ENCODE data around the gene ATP5PB.
A peak's percentile ranks its signal among the peaks of the same experiment; 100 is the strongest.

The ATP5PB gene, protein sequence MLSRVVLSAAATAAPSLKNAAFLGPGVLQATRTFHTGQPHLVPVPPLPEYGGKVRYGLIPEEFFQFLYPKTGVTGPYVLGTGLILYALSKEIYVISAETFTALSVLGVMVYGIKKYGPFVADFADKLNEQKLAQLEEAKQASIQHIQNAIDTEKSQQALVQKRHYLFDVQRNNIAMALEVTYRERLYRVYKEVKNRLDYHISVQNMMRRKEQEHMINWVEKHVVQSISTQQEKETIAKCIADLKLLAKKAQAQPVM

DNA sequence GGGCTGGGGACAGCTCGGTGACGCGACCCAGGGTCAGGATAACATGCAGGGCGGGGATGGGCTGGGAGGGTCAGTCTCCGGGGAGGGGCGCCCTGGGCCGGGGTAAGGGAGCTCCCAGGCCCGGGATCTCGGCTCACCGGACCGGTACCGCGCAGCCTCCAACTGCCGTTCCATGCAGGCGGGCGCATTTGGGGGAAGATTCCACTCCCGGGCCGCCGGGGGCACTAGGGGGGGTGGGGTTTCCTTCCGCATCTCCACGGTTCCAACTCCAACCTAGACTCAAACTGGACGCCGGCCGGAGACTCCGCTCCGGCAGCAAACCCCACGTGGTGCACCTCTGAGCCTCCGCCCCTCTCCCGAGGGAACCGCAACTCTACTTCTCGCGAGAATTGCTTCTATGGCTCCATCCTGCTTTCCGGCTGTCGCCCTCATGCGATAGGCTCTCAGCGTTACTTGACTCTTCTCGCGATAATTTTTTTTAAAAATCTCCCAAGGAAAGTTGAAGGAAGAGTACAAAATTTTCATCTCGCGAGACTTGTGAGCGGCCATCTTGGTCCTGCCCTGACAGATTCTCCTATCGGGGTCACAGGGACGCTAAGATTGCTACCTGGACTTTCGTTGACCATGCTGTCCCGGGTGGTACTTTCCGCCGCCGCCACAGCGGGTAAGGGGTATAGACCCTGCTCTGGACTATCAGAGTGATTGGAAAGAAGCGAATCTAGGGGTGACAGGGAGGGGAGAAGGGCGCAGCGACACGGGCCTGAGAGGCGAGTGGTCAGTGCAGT is at the start of gene ATP5PB, which contains the start of gene WDR77:
ATP5PB (plus strand) TSS at position 547 of the 785 bp plus-strand sequence; CDS start at position 625, 78 bp downstream.
WDR77 (minus strand) TSS at position 339 of the 785 bp plus-strand sequence; CDS start at position 252, 87 bp downstream.
- peak; percentile 99 for DNase-seq (ENCODE audit: low read depth)

DNA sequence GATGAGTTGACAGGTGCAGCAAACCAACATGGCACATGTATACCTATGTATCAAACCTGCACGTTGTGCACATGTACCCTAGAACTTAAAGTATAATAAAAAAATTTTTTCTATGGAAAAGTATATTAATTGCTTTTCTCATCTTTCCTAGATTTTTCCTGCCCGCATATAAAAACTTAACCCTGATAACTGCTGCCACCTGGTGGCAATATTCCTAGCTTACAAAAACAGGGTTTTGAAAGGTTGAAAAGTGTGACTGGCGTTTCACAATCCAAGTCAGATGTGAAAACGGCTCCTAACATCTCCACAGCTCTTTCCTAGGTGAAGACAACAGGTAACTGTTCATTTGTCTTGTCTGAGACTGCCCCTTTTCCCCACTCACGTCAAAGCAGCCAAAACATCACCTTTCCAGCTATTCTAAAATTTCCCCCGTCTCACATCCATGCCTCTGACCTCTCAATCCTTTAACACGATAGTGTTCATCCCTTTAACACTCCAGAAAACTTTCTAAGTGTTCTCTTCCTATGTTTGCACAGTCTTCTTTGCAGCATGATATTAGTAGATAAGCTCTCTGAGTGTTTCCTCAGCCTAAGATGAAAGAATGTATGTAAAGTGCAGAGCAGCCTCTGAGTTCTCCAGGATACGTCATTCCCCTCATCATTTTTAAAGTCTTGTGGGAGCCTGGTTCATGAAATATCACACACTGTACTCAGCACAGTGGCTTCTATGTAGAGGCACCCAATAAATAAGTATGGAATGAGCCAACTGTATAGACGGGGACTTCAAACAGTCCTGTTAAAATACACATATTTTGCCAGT is 49.3 kb upstream of the ATP5PB start:
- peak; percentile 51 for DNase-seq (ENCODE audit: low read depth)

DNA sequence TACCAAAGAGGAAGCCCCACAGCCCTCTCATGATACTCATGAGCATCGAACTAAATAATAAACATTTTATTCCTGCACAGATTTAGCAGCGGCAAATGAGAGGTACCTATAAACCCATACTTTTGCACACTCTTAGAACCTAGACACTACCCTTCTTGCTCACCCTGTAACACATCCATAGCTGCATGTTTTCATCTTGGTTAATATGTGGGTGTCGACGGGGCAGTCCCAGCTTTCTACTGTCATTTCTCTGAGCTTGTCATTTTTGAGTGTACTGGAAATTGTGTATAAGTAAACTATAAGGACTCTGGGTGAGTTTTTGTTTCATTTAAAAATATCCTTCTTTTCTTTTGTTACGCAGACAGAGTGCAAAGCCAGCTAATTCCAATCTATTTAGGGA is 47.2 kb upstream of the ATP5PB start:
- no peak for DNase-seq (ENCODE audit: low read depth)

DNA sequence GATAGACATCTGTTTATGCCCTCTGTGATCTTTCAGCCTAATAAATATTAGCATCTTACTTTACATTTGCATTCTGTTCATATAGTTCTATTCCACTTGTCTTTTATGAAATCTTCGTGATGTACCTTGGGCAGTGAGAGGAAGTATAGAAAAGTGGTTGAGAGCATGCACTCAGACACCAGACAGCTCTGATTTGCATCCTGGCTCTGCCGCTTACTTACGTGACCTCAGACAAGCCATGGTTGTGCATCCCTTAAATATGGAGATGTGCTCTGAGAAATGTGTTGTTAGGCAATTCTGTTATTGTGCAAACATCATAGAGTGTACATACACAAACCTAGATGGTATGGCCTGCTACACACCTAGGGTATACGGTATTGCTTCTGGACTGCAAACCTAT is 44.7 kb upstream of the ATP5PB start:
- no peak for DNase-seq (ENCODE audit: low read depth)

DNA sequence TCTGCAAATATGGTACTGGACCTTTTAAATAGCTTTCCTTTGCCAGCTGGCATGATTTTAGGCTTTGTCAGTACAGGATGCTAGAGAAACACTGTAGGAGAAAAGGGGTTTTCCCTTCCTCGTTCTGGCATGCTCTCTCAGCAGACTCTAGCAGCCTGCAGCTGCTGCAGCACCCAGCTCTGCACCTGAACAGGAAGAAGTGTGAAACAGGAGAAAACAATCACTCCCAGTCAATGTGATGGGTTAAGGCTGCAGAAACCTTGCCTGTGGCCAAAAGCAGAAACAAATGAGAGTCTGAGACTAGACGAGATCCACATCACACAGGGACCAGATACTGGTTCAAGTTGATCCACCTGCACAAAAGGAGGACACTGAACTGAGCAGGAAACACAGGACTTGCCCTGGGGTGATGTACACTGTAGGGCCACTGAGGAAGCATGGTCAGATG is 42.9 kb upstream of the ATP5PB start:
- no peak for DNase-seq (ENCODE audit: low read depth)

DNA sequence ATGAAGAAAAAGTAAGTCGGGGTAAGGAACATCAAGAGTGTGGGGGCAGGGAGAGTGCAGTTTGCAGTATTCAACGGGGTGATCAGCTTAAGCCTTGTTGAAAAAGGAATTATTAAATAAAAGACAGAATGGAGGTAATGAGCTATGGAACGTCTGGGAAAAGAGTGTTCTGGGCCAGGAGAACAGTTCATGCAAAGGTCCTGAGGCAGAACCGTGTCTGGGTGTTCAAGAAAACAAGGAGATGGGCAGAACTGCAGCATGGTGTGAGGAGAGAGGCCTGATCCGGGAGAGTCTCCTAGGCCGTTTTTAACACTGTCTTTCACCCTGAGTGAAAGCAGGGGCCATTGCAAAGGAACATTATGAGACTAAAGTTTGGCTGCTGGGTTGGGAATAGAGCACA is 42.0 kb upstream of the ATP5PB start:
- no peak for DNase-seq (ENCODE audit: low read depth)

DNA sequence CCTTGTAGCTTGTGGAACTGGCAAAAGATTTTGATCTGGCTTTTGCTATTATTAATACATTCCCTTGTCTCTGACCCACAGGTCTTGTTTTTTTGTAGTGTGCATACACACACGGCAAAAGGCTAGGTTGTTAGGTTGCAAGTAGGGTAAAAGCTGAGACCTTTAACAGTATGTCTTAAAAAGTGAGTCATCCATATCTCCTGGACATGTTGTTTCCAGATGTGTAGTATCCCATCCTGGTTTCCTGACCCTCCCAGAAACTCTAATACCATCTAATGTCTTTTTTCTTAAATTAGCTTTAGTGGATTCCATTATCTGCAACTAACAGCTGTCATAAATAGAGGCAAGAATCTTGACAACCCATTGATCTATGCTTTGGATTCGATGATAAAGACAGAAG is 36.4 kb upstream of the ATP5PB start:
- no peak for DNase-seq (ENCODE audit: low read depth)

DNA sequence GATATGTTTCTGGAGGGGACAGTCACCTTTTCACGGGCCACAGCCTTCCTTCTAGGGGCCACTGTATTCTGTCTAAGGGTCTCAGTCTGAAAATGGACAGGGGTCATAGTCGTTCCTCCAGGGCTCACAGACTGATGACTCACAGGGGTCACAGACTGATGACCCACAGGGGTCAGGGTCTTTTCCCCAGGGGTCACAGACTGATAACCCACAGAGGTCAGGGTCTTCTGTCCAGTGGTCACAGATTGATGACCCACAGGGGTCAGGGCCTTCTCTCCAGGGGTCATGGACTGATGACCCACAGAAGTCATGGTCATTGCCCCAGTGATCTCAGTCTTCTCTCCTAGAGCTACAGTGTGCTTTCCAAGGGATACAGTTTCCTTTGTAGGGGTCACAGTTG is 34.5 kb upstream of the ATP5PB start:
- DNase-seq (ENCODE audit: low read depth), result no peak

DNA sequence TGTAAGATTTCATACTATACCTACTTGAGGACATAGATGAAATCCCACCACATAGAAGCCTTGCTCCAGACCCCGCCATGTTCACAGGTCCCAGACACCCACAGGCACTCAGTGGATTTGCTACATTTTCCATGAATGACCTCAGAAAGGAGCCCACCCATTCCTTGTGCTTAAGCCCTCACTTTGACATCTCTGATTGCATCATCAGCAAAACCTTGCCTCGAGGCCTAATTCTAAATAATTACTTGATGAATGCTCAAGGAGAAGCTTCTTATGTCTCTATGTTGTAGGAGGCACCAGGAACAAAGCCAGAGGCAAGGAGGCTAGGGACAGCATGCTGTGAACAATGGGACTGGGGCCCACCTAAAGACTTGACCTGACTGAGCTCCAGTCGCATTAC is 33.8 kb upstream of the ATP5PB start:
- DNase-seq (ENCODE audit: low read depth), result no peak

DNA sequence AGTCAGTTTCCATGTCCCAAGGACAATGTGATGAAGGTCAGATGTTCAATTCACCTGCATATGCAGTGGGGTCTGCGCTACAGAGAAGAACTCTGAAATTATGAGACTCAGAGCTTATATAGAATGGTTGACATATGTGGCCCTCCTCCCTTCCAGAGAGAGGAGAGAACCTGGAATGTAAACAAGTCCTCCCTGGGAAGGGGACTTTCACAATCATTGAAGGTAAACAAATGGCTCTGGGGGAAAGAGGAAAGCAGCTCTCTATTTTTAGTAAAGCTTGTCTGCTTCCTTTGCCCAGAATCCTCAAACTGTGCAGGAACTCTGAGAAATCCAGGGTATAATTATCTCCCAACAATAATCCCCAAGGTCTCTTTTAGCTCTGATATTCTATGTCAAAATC is 31.5 kb upstream of the ATP5PB start:
- peak; percentile 33 for DNase-seq (ENCODE audit: low read depth)

DNA sequence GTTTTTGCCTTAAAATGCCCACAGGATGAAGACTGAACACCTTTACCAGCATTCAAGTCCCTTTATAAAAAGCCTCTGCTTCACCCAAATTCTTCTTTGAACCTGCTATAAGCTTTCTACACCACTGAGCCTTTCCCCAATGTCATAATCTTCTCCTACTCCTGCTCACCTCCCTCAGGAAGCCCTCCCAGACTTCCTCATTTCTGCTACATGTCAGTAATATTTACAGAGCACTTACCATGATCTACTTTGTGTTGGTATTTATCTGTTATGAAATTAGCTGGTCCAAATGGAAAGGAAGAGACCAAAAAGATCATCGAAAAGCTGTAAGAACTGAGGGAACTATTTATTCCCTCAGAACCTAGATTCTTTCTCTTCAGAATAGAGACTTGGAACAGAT is 30.2 kb upstream of the ATP5PB start:
- DNase-seq (ENCODE audit: low read depth), result no peak

DNA sequence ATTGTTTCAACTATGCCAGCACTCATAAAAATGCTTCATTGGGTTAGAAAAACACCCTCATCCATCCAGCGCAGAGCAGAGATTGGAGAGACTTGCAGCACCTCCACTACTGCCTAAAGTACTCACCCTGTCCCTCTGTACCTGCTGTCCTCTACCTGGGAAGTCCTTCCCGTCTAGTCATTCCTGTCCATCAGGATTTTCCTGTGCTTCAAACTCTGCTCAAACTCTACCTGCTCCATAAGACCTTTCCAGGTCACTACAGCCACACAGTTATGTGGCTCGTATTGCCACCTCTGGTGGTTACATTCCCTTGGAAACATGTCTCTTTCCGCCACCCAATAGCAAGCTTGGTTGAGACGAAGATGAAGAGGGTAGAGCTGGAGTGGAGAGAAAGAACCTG is 28.9 kb upstream of the ATP5PB start:
- no peak for DNase-seq (ENCODE audit: low read depth)

DNA sequence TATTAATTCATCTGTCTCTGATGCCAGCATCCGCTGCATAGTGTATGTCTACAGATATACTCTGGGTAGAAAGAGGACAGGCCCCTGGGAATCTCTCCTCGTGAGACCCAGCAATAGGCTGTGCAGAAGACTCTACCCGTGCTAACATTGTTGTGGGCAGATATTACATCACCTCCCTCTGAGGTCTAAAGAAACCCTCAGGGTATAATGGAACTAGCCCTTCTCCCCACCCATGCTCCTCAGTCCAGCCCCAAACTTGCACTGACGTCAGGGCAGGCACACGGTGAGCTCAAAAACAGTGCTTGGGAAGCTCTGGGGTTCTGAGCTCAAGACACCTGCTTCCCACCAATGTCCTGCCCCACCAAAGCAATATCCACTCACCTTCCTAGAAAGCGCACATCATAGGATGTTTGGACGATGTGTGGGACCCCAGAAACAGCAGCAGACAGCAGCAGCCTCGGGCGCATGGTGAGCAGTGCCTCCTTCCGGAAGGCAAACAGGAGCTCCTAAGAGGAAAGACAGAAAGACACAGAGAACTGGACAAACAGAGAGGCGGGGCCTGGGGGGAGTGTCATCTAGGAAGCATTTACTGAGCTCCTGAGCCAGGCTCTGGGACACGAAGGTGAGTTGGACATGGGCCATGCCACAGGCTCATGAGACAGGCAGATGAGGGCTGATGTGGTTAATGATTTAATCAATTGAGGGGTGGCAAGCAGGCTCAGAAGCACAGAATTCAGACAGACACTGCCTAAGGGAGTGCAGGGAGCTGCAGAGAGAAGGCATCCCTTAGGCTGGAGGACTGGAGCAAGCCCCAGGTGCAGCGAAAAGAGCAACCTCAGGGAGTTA is 26.5 kb upstream of the ATP5PB start:
- no peak for DNase-seq (ENCODE audit: low read depth)

DNA sequence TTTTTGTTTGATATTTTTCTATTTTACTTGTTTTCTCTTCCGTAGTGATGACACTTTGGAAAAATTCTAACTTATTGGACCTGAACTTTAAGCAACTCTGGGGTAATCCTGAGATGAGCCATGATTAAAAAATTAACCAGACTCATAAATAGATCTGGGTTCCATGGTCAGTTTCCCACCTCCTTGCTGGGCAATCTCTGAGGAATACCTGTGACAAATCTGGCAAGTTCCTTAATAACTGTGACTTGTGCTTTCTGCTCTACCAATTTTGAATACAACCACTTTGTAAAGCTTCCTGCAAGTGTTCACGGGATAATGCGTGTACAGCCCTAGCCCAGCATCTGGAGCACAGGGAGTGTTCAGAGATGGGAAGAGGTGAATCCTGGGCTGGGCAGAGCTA is 25.0 kb upstream of the ATP5PB start:
- DNase-seq (ENCODE audit: low read depth), result no peak

DNA sequence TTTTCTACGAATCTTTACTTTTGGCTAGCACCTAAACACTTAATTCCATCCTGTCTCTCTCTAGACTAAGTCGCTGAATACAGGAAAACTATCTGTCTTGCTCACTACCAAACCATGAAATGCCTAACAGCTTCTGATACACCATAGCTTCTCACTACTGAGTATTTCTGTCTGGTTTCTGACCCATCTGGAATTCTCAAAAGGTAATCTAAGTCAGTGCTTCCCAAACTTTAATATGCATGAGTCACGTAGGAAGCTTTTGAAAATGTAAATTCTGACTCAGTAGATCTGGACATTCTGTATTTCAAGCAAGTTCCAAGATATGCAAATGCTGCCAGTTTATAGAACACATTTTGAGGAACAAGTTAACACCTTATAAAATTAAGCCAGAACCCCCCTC is 12.5 kb upstream of the ATP5PB start:
- DNase-seq (ENCODE audit: low read depth), result peak; percentile 41

DNA sequence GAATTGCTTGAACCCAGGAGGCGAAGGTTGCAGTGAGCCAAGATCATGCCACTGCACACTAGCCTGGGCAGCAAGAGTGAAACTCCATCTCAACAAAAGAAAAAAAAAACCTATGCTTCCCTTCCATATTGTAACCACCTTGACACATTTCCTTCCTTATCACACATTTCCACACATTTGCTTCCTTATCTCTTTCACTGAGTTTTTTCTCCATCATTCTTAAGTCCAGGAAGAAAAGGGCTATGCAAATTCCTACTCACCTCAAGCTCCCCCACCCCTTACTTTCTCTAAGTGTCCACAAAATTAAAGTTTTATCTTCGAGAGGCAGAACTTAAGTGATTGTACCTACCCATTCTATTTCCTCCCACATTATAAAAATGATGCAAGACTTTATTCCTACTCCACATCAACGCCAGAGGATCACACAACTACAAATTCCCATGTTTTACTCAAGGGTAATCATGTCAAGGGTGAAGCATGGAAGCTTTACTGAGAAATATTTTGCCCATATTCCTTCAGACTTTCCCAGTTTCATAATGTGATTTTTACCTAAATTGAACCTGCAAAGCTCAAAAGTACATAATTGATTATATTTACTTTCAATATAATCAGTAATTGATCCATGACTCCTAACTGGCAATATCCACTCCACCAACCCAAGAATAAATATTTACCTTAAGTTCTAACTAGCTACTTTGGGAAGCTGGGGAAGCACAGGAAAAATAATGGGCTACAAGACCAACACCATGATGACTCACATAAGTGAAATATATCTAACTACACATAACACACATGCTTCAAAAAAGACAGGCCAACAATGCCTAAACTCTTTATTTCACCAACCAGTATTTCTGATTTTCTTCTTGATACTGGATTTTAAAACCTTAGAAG is 9.6 kb upstream of the ATP5PB start:
- DNase-seq (ENCODE audit: low read depth), result no peak

DNA sequence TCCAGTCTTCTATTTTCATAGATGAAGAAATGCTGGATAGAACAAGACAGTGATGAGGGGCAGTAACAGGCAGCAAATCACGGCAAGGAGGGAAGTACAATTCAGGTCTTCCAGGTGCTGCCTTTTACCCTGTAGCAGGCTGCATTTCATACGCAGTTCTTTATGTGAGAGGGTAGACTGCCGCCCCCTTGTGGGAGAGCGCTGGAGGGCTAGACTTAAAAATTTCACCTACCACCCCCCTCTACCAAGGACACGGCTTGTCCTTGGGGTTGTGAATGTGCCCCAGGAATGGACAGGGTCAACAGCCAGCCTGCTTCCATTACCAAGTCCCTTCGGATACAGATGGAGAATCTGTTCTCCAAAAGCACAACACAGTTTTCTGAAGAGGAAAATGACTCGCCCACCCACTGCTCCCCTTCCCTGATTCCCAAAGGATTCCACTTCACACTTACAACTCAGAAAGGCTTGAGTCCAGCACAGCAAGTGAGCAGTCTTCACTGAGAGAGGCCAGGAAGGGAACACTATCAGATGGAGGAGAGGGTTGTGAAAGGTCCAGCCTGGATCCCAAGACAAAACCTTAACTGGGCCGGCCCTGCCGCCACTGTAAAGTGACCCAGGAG is 7.6 kb upstream of the ATP5PB start:
- DNase-seq (ENCODE audit: low read depth), result peak; percentile 21

DNA sequence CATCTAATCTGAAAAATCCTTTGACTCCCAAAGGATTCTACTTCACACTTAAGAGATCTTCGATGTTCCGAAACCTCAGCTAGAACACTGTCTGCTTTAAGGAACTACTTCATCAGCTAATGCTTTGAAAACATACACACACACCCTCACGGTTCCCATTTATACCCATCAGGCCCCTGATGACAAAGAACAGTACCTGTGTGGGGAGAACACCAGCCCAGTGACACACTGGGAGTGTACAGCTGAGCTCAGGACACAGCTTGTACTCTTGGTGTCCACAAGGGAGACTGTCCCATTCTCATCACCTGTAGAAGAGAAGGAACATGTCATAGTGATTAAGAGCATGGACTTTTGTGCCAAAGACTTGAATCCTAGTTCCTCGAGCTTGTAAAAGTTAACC is 6.8 kb upstream of the ATP5PB start:
- no peak for DNase-seq (ENCODE audit: low read depth)

DNA sequence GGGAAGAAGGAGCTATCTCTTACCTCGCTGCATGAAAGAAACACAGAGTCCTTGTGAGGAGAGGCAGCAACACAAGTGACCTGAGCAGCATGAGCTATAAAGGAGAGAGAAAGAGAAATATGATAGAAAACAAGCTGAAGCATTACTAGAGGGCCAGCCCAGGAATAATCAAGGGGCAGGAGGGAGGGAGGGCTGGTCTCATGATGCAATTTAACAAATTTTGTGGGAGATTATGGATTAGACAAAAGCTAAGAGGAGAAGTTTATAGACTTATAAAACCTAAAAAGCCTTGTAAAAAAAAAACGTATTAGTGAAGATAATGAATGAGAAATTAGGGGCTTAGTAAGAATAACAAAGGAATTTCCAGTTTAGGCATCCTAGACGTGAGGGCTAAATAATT is 5.2 kb upstream of the ATP5PB start:
- no peak for DNase-seq (ENCODE audit: low read depth)

DNA sequence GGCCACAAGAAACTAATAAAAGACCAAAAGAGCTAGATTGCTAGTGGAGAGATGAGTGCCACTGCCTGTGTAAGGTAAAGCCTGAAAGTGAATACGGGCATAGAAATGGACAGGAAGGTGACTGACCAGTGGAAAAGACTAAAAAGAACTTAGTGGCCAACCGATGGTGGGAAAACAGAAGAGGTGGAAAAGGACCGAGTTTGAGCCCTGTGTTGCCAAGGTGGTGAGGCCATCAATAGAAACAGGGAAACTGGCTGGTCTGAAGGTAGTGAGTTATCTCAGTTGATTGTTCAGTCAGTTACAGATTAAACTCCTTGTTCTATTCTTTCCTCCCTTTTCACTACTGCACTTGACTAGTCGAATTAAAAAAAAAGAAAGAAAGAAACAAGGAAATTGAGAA is 2.7 kb upstream of the ATP5PB start:
- no peak for DNase-seq (ENCODE audit: low read depth)

All from amniotic epithelial cell (primary cell).